Measurements from ENCODE around the gene SCFD1.

The SCFD1 gene

DNA sequence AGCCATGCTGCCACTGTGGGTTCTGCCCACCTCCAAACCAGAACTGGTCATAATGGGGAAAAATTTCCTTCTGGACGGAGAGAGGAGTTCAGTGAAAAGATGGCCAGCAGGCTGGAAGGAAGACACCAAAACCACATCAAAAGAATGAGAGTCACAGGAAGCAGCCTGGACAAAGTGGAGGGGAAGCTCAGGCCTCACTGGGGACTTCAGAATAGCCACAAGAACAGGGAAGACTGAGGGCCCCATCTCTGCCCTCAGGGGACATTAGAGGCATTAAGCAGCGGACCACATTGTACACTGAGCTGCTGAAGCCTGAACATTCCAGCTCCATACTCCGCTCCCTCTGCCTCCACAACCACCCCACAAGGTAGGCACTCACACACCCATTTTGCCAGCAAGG is 132.7 kb downstream of the SCFD1 start:
- no peak for DNase-seq

DNA sequence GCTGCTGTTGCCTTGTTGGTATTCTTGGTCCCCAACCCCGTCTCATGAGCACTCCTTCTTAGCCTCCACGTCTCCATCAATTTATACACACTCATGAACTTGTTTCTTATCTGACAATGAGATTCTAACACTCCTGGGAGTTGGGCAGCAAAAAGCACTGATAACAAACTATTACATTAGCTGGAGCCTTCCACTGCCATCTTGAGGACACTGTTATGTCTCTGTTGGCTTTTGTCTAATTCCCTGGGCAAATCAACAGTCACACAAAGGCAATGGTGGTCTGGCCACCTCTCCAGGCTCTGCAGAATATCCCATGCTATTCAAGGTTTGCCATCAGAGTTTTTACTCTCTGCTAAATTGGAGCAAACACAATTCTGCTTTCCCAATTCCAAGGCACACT is 134.5 kb downstream of the SCFD1 start:
- DNase-seq, result no peak

DNA sequence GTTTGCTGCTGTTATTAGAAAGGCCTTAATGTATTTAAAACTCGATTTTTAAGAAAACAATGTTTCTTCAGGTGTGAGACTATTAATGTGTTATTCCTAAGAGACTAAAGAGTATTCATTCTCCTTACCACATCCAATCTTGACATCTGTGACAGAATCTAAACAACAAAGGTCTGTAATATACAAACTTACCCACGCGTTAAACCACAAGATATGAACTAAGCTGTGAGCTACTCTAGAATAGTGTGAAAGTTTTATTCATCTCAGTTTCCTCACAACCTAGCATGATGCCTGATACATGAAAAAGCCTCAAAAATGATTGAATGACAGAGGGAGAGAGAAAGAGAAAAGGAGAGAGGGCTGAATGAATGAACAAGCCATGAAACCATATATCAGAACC is 135.0 kb downstream of the SCFD1 start:
- no peak for DNase-seq

DNA sequence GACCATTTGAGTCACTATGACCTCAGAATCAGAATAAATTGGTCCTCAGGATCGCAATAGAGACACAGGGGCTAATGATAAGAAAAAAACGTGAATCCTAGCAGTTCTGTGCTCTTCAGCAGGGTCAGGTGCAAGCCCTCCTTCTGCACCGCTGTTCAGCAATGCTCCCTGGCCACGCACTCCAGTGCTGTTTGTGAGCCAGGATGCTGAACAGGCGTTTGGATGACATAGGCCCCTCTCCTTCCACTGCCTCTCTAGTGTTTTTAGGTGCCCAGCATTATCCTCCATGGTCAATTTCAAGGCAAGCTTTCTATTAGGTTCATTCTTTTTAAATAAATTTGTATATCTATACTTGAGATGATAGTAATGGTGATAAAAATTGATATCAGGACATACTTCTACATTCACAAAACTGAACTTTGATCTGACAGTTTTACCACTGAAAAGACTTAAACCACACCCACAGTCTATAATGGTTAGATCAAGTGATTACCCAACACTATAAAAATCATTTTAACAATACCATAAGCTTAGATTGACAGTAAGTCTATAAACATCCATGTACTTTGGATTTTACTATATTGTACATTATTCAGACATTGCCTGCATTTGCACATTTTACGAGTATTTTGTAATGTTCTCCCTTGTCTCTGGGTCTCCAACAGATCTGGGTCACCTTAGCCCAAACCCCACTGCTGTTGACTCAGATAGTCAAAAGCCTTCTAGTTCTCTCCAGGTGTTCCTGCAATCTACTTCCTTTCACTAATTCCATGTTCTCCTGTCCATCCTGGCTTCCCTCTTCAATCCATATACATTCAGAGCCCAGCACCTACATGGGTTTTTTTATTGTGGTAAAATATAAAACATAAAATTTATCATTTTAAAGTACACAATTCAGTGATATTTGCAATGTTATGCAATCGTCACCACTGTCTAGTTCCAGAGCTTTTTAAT is 137.3 kb downstream of the SCFD1 start:
- no peak for DNase-seq

DNA sequence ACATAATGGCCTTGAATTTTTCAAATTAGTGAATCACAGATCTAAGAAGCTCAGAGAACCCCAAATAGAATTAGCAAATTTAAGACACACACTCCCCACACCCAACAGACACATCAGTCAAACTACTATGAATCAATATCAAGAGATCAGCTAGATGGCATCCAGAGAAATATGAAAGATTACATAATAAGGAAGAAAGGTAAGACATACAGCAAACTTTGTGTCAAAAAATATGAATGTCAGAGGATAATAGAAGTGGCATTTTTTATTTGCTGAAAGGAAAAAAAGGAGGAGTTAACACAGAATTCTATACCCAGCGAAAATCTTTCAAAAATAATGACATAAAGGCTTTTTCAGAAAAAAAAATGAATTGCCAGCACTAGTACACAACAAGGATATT is 141.8 kb downstream of the SCFD1 start:
- DNase-seq, result no peak

DNA sequence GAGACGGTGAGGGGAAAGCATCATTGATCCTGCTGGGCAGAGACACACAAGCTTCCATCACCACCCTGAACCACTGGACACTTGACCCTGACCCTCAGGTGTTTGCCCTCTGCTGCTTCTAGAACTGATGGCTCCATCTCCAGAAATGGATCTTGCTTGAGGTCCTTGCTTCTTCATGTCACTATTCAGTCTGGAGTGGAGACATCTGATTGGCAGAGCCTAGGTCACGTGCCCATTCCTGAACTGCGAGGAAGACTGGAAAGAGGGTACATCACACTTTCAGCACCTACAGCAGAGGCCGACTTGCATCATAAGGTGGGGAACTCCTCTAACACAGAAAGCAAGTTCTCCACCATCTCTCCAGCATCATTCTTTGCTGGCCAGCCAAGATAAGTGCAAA is 145.5 kb downstream of the SCFD1 start:
- DNase-seq, result no peak

DNA sequence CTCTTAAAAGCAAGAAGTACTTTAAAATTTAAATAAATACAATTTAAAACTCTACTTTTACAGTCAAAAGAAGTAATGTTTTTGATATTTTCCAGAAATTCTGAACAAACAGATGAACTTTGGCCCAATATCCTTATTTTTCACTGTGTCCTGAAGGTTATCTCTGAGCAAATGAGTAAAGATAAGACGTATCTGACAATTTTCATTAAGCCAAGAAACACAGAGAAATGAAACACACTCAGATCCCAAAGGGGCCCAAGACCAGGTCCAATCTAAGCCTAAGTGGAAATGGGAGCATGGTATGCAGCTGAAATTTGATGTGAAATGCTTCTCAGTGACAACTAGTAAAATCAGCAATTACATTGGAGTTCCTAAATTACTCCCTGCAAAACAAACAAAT is 146.7 kb downstream of the SCFD1 start:
- no peak for DNase-seq

DNA sequence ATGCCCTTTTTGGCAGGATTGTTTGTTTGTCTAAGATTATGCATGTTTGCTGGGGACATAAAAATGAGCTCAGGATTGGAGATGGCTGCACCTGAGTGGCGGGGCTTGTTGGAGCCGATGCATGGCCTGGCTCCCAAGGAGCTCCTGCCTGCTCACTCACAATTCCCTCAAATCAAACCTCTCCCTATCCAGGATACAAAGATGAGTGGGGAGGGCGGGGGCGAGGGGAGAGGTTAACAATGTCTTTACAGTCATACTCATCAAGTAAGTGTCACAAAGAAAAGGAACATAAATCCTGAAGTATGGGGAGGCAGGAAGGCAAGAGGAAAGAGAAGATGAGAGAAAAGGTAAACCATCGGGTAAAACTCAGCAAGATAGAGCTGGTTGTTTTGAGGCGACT is 148.3 kb downstream of the SCFD1 start:
- DNase-seq, result peak in 28 of 56 donors; percentile 4 to 71 (median 34)

DNA sequence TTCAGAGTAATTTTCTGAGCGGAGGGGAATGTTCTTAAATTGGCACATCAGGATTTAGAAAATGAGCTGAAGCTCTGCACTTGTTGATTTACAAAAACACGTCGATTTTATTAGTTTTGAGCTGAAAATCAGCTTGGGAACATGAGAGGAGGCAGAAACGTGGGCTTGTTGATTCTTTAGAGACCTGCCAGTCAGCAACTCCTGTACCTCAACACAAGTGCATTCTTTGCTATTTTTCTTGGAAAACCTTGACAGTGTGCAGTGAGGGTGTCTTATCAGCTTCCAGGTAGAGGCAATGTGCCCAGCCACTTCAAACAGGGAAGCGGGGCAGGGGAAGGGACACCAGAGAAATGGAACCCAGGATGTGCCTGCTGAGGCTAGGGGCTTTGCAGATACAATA is 149.5 kb downstream of the SCFD1 start:
- DNase-seq, result peak in 17 of 56 donors; percentile 4 to 44 (median 12)

DNA sequence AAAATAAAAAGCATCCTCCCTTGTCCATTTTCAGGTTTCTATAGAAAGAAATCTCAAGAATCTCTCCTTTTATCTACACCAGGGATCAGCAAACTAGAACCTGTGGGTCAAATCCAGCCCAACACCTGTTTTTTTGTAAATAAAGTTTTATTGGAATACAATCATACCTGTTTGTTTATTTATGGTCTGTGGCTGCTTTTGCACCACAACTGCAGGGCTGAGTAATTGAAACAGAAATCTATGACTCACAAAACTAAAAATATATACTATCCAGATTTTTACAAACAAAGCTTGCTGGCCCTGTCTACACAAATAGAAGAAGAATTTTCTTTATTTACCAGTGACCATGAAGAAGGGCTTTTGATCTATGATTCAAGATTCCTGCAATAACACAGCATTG is 157.1 kb downstream of the SCFD1 start:
- DNase-seq, result no peak
